Measurements from ENCODE around the gene MMP10. TPM values are rescaled to one million over a fixed set of nuclear protein-coding genes. Genes with fewer than 3 reads are reported as not detected.

MMP10 gene
- polyA plus RNA-seq, 1 donor from 2014 or later, result not detected

DNA sequence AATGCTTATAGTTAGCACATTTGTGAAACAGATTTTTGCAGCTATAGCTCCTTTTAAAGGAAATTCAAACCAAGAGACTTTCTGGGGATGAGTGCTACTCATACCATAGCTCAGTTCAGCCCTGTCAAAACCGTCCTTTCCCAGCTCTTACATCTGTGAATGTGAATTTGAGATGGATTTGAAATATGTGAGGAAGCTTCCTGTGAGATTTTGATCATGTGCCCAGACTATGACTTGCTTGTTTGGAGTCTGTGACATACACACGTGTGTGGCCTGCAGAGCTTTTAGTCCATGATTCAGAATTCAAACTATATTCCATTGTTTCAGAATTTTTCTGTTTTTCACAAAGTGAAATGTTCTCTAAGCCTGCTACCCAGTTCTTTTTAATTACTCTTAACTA is 21.9 kb upstream of the MMP10 start:
- Histone ChIP-seq H3K36me3 (ENCODE audit: insufficient read depth, low read length) (no peaks in the 10 kb centered on the region), H3K4me3 (ENCODE audit: low read length) (no peak overlapping the region), H3K9ac (ENCODE audit: low read length) (no peak overlapping the region), H3F3A (ENCODE audit: insufficient read depth, low read length, poor library complexity, severe bottlenecking) (no peaks in the 10 kb centered on the region), H3K79me2 (replicated peaks; ENCODE audit: insufficient read depth, low read length) (no peaks in the 10 kb centered on the region), H4K20me1 (ENCODE audit: insufficient read depth) (no peaks in the 10 kb centered on the region), H3K27me3 (ENCODE audit: insufficient read depth, low read depth, low read length) (no peaks in the 10 kb centered on the region), H2AFZ (ENCODE audit: low read depth, low read length) (no peak overlapping the region), H3K27ac (ENCODE audit: low read length) (no peak overlapping the region), H3K4me2 (ENCODE audit: low read length) (no peak overlapping the region), H3K9me3 (ENCODE audit: low read length) (no peaks in the 10 kb centered on the region), H3K9me2 (ENCODE audit: insufficient read depth, low read length) (no peaks in the 10 kb centered on the region)
- no peak for TF ChIP-seq MXI1 (conservative IDR thresholded peaks at IDR 0.05; ENCODE audit: poor library complexity, severe bottlenecking)
- no peak for TF ChIP-seq TAF1 (IDR thresholded peaks at IDR 0.05; ENCODE audit: low read depth)
- TF ChIP-seq SMC3 (conservative IDR thresholded peaks at IDR 0.05; ENCODE audit: poor library complexity), result no peak
- TF ChIP-seq, protein P1, sequence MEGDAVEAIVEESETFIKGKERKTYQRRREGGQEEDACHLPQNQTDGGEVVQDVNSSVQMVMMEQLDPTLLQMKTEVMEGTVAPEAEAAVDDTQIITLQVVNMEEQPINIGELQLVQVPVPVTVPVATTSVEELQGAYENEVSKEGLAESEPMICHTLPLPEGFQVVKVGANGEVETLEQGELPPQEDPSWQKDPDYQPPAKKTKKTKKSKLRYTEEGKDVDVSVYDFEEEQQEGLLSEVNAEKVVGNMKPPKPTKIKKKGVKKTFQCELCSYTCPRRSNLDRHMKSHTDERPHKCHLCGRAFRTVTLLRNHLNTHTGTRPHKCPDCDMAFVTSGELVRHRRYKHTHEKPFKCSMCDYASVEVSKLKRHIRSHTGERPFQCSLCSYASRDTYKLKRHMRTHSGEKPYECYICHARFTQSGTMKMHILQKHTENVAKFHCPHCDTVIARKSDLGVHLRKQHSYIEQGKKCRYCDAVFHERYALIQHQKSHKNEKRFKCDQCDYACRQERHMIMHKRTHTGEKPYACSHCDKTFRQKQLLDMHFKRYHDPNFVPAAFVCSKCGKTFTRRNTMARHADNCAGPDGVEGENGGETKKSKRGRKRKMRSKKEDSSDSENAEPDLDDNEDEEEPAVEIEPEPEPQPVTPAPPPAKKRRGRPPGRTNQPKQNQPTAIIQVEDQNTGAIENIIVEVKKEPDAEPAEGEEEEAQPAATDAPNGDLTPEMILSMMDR (IDR thresholded peaks at IDR 0.05; ENCODE audit: poor library complexity, severe bottlenecking), result no peak
- TF ChIP-seq POLR2AphosphoS5 (IDR thresholded peaks at IDR 0.05), result no peak
- TF ChIP-seq, protein P2, sequence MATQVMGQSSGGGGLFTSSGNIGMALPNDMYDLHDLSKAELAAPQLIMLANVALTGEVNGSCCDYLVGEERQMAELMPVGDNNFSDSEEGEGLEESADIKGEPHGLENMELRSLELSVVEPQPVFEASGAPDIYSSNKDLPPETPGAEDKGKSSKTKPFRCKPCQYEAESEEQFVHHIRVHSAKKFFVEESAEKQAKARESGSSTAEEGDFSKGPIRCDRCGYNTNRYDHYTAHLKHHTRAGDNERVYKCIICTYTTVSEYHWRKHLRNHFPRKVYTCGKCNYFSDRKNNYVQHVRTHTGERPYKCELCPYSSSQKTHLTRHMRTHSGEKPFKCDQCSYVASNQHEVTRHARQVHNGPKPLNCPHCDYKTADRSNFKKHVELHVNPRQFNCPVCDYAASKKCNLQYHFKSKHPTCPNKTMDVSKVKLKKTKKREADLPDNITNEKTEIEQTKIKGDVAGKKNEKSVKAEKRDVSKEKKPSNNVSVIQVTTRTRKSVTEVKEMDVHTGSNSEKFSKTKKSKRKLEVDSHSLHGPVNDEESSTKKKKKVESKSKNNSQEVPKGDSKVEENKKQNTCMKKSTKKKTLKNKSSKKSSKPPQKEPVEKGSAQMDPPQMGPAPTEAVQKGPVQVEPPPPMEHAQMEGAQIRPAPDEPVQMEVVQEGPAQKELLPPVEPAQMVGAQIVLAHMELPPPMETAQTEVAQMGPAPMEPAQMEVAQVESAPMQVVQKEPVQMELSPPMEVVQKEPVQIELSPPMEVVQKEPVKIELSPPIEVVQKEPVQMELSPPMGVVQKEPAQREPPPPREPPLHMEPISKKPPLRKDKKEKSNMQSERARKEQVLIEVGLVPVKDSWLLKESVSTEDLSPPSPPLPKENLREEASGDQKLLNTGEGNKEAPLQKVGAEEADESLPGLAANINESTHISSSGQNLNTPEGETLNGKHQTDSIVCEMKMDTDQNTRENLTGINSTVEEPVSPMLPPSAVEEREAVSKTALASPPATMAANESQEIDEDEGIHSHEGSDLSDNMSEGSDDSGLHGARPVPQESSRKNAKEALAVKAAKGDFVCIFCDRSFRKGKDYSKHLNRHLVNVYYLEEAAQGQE (IDR thresholded peaks at IDR 0.05; ENCODE audit: borderline replicate concordance), result no peak
- TF ChIP-seq EP300 (conservative IDR thresholded peaks at IDR 0.05; ENCODE audit: poor library complexity, severe bottlenecking), result no peak
- TF ChIP-seq EZH2 (IDR thresholded peaks at IDR 0.05; ENCODE audit: borderline replicate concordance, insufficient read depth, low read length, poor library complexity, severe bottlenecking), result no peak
- no peak for TF ChIP-seq RAD21 (conservative IDR thresholded peaks at IDR 0.05)

- Histone ChIP-seq H4K20me1 (ENCODE audit: insufficient read depth) (no peaks in the 10 kb centered on the region), H2AFZ (ENCODE audit: low read depth, low read length) (no peak overlapping the region), H3K9me2 (ENCODE audit: insufficient read depth, low read length) (no peaks in the 10 kb centered on the region), H3K4me2 (ENCODE audit: low read length) (no peak overlapping the region), H3K9ac (ENCODE audit: low read length) (no peak overlapping the region), H3F3A (ENCODE audit: insufficient read depth, low read length, poor library complexity, severe bottlenecking) (no peaks in the 10 kb centered on the region), H3K4me3 (ENCODE audit: low read length) (no peak overlapping the region), H3K27ac (ENCODE audit: low read length) (no peak overlapping the region), H3K36me3 (ENCODE audit: insufficient read depth, low read length) (no peaks in the 10 kb centered on the region), H3K27me3 (ENCODE audit: insufficient read depth, low read depth, low read length) (no peaks in the 10 kb centered on the region), H3K79me2 (replicated peaks; ENCODE audit: insufficient read depth, low read length) (no peaks in the 10 kb centered on the region), H3K9me3 (ENCODE audit: low read length) (no peaks in the 10 kb centered on the region)
- TF ChIP-seq, protein P2 (IDR thresholded peaks at IDR 0.05; ENCODE audit: borderline replicate concordance), result no peak
- TF ChIP-seq TAF1 (IDR thresholded peaks at IDR 0.05; ENCODE audit: low read depth) (no peak), EZH2 (IDR thresholded peaks at IDR 0.05; ENCODE audit: borderline replicate concordance, insufficient read depth, low read length, poor library complexity, severe bottlenecking) (no peak), RAD21 (conservative IDR thresholded peaks at IDR 0.05) (no peak), MXI1 (conservative IDR thresholded peaks at IDR 0.05; ENCODE audit: poor library complexity, severe bottlenecking) (no peak), EP300 (conservative IDR thresholded peaks at IDR 0.05; ENCODE audit: poor library complexity, severe bottlenecking) (no peak), POLR2AphosphoS5 (IDR thresholded peaks at IDR 0.05) (no peak), SMC3 (conservative IDR thresholded peaks at IDR 0.05; ENCODE audit: poor library complexity) (no peak)
- TF ChIP-seq, protein P1 (IDR thresholded peaks at IDR 0.05; ENCODE audit: poor library complexity, severe bottlenecking), result no peak
These were observed 20.3 kb upstream of the MMP10 start for GRCh38 chr11:102800767-102801166.

Data from neural cell (in vitro differentiated cells).